GM19324 (cell line): ENCODE results near the gene TSPAN18.

Source experiments
- ATAC-seq: cut with Tn5 transposase; IDR thresholded peaks from one replicate; pipeline ENCODE4 v1.9.1; 2021; ENCODE audit warnings: mild to moderate bottlenecking, moderate library complexity; ENCODE audit not compliant: unreplicated experiment, low FRiP score

Gene TSPAN18

GRCh38 chr11:44736791-44737190 lies 10.0 kb downstream of the TSPAN18 start:
- no peak for ATAC-seq

- ATAC-seq = no peak
Measured at GRCh38 chr11:44737245-44738085, 10.7 kb downstream of the TSPAN18 start.

- ATAC-seq = no peak
Measured at GRCh38 chr11:44738791-44739190, 12.0 kb downstream of the TSPAN18 start.

GRCh38 chr11:44740967-44741366 lies 14.2 kb downstream of the TSPAN18 start:
- no peak for ATAC-seq

- ATAC-seq = no peak
Measured at GRCh38 chr11:44741976-44742375, 15.2 kb downstream of the TSPAN18 start.

- no peak for ATAC-seq
Measured at GRCh38 chr11:44742508-44743246, 15.9 kb downstream of the TSPAN18 start.

GRCh38 chr11:44743326-44743725 lies 16.6 kb downstream of the TSPAN18 start:
- ATAC-seq = no peak

- ATAC-seq = no peak
Measured at GRCh38 chr11:44743959-44744557, 17.3 kb downstream of the TSPAN18 start.

GRCh38 chr11:44746894-44747293 lies 20.1 kb downstream of the TSPAN18 start:
- ATAC-seq = no peak

GRCh38 chr11:44747316-44747715 lies 20.6 kb downstream of the TSPAN18 start:
- no peak for ATAC-seq

GRCh38 chr11:44747836-44748235 lies 21.1 kb downstream of the TSPAN18 start:
- ATAC-seq = no peak

GRCh38 chr11:44748606-44749005 lies 21.8 kb downstream of the TSPAN18 start:
- ATAC-seq = no peak

GRCh38 chr11:44749189-44749588 lies 22.4 kb downstream of the TSPAN18 start:
- no peak for ATAC-seq

GRCh38 chr11:44750551-44751465 lies 24.0 kb downstream of the TSPAN18 start:
- no peak for ATAC-seq

- no peak for ATAC-seq
Measured at GRCh38 chr11:44752300-44752699, 25.5 kb downstream of the TSPAN18 start.

- ATAC-seq = no peak
Measured at GRCh38 chr11:44752713-44753112, 26.0 kb downstream of the TSPAN18 start.

- ATAC-seq = no peak
Measured at GRCh38 chr11:44753961-44754645, 27.3 kb downstream of the TSPAN18 start.

- ATAC-seq = no peak
Measured at GRCh38 chr11:44754876-44755555, 28.3 kb downstream of the TSPAN18 start.
